ENCODE data around the gene PHIP. TPM values are rescaled to one million over a fixed set of nuclear protein-coding genes. Genes with fewer than 3 reads are reported as not detected.
"Not testable (repeated sequence)": the region's sequence is repeated elsewhere in the genome, so short reads cannot be mapped to it uniquely, and the experiment has no call there.

Gene PHIP
- total and polyA plus RNA-seq, 7 donors: 2.5 to 41.7 (median 31.6) TPM

DNA sequence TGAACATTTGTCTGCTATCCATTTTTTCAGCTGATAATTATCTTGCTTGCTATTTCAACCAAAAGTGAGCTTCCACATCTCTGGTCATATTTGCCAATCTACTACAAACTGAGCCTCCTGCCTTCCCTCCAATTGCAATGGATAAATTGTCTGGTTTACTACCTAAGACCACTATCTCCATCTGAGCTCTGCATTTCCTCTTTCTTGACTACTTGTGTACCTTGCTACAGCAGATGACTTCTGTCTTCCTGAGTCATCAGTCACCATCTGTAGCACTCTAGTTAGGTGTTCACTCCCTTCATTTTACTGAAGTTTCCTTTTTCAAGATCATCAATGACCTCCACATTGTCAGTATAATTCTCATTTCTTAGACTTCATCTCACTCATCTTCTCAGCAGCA lies 33.5 kb upstream of the PHIP start:
- DNase-seq: no peak
- H3K4me3 ChIP-seq: no peak overlapping the region
- intact Hi-C loops (cut with DNase I): no loop called here

DNA sequence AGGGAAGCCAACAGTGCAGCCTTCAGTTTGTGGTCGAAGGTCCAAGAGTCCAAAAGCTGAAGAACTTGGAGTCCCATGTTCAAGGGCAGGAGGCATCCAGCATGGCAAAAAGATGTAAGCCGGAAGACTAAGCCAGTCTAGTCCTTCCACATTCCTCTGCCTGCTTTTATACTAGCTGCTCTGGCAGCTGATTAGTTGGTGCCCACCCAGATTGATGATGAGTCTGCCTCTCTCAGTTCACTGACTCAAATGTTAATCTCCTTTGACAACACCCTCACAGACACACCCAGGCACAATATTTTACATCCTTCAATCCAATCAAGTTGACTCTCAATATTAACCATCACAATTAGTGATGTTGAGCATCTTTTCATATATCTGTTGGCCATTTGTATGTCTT lies 23.1 kb upstream of the PHIP start:
- H3K9me3 ChIP-seq: no peaks in the 10 kb centered on the region
- no peaks in the 10 kb centered on the region for H3K27me3 ChIP-seq
- intact Hi-C loops (cut with DNase I): no loop called here
- H3K4me1 ChIP-seq: no peaks in the 10 kb centered on the region
- no peaks in the 10 kb centered on the region for H3K36me3 ChIP-seq
- H3K27ac ChIP-seq: no peak overlapping the region
- H3K4me3 ChIP-seq: no peak overlapping the region
- WGBS, 2 donors: 86 to 88% methylated on average over 2 of the region's 2 CpGs
- TF ChIP-seq EP300 (IDR thresholded peaks at IDR 0.05) (no peak), POLR2A (IDR thresholded peaks at IDR 0.05) (no peak), POLR2AphosphoS5 (IDR thresholded peaks at IDR 0.05) (no peak)
- TF ChIP-seq, protein P1, sequence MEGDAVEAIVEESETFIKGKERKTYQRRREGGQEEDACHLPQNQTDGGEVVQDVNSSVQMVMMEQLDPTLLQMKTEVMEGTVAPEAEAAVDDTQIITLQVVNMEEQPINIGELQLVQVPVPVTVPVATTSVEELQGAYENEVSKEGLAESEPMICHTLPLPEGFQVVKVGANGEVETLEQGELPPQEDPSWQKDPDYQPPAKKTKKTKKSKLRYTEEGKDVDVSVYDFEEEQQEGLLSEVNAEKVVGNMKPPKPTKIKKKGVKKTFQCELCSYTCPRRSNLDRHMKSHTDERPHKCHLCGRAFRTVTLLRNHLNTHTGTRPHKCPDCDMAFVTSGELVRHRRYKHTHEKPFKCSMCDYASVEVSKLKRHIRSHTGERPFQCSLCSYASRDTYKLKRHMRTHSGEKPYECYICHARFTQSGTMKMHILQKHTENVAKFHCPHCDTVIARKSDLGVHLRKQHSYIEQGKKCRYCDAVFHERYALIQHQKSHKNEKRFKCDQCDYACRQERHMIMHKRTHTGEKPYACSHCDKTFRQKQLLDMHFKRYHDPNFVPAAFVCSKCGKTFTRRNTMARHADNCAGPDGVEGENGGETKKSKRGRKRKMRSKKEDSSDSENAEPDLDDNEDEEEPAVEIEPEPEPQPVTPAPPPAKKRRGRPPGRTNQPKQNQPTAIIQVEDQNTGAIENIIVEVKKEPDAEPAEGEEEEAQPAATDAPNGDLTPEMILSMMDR (IDR thresholded peaks at IDR 0.05): no peak
- DNase-seq: no peak

More for the DNA sequence above, 33.5 kb upstream of the PHIP start:
- H3K27me3 ChIP-seq: no peaks in the 10 kb centered on the region
- H3K9me3 ChIP-seq: no peaks in the 10 kb centered on the region
- H3K36me3 ChIP-seq: no peaks in the 10 kb centered on the region
- H3K27ac ChIP-seq: no peak overlapping the region
- no peaks in the 10 kb centered on the region for H3K4me1 ChIP-seq
- TF ChIP-seq, protein P1 (IDR thresholded peaks at IDR 0.05): no peak
- TF ChIP-seq POLR2A (IDR thresholded peaks at IDR 0.05): no peak
- no peak for TF ChIP-seq EP300 (IDR thresholded peaks at IDR 0.05)
- no peak for TF ChIP-seq POLR2AphosphoS5 (IDR thresholded peaks at IDR 0.05)

DNA sequence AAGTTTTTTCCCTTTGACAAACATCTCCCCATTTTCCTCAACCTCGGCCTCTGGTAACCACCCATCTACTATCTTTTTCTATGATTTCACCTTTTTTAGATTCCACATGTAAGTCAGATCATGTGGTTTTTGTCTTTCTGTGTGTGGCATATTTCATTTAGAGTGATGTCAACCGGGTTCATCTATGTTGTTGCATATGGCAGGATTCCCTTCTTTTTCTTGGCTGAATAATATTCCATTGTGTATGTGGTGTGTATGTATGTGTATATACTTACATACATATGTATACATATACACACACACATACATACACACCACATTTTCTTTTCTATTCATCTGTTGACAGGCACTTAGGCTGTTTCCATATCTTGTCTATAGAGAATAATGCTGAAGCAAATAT lies 22.2 kb upstream of the PHIP start:
- H3K4me1 ChIP-seq: no peaks in the 10 kb centered on the region
- H3K4me3 ChIP-seq: no peak overlapping the region
- no peaks in the 10 kb centered on the region for H3K9me3 ChIP-seq
- TF ChIP-seq, protein P1 (IDR thresholded peaks at IDR 0.05): no peak
- no peak for TF ChIP-seq POLR2AphosphoS5 (IDR thresholded peaks at IDR 0.05)
- no peak for TF ChIP-seq POLR2A (IDR thresholded peaks at IDR 0.05)
- no peak for TF ChIP-seq EP300 (IDR thresholded peaks at IDR 0.05)
- no peaks in the 10 kb centered on the region for H3K27me3 ChIP-seq
- H3K36me3 ChIP-seq: no peaks in the 10 kb centered on the region
- no peak for DNase-seq
- intact Hi-C loops (cut with DNase I): no loop called here
- WGBS, 2 donors: 93 to 95% methylated on average over 2 of the region's 2 CpGs
- no peak overlapping the region for H3K27ac ChIP-seq

DNA sequence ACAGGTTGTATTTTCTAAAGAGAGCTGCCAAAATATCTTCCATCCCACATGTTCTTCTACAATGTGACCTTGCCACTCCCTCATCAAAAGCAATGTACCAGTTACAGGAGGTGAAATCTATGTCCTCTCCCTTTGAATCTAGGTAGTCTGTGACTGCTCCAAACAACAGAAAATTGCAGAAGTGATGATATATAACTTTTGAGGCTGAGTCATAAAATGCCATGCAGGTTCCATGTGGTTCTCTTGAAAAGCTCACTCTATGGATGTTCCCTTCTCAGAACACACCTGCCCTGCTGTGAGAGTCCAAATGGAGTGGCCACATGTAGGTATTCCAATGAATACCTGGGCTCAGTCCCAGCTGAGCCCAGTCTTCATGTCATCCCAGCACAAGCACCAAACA lies 16.9 kb upstream of the PHIP start:
- H3K9me3 ChIP-seq: no peaks in the 10 kb centered on the region
- no peak for DNase-seq
- no peaks in the 10 kb centered on the region for H3K36me3 ChIP-seq
- H3K4me1 ChIP-seq: no peaks in the 10 kb centered on the region
- no peaks in the 10 kb centered on the region for H3K27me3 ChIP-seq
- intact Hi-C loops (cut with DNase I): no loop called here
- no peak overlapping the region for H3K27ac ChIP-seq
- H3K4me3 ChIP-seq: no peak overlapping the region
- TF ChIP-seq POLR2A (IDR thresholded peaks at IDR 0.05): no peak
- no peak for TF ChIP-seq EP300 (IDR thresholded peaks at IDR 0.05)

DNA sequence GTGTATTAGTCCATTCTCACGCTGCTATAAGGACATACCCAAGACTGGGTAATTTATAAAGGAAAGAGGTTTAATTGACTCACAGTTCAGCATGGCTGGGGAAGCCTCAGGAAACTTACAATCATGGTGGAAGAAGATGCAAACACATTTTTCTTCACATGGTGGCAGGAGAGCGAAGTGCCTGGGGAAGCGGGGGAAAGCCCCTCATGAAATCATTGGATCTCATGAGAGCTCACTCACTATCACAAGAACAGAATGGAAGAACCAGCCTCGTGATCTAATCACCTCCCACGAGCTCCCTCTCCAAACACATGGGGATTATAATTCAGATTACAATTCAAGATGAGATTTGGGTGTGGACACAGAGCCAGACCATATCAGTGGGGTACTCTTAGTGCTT lies 13.7 kb upstream of the PHIP start:
- not testable (repeated sequence) for H3K27me3 ChIP-seq

DNA sequence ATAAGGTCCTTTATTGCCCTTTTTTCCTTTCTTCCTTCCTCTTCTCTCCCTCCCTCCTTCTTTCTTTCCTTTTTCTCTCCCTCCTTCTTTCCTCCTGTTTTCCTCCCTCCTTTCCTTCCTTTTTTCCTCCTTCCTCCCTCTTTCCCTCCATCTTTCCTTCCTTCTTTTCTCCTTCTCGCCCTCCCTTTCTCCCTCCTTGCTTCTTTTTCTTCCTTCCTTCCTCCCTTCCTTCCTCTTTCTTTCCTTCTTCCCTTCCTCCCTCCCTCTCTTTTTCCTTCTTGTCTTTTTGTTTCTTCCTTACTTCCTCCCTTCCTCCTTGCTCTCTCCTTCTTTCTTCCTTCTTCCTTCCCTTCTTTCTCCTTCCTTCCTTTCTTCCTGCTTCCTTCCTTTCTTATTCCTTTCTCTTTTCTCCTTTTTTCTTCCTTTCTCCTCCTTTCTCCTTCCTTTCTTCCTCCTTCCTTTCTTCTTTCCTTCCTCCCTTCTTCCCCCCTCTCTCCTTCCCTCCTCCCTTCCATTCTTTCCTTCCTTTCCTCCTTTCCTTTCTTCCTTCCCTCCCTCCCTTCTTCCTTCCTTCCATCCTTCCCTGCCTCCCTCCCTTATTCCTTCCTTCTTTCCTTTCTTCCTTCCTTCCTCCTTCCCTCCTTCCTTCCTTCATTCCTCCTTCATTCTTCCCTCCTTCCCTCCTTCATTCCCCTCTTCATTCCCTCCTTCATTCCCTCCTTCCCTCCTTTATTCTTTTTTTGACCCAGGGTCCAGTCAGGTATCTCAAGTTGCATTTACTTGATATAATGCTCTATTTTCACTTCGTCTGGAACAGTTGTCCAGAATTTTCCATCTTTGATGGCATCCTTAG lies 11.7 kb upstream of the PHIP start:
- no peaks in the 10 kb centered on the region for H3K9me3 ChIP-seq
- no peak overlapping the region for H3K27ac ChIP-seq
- H3K36me3 ChIP-seq: no peaks in the 10 kb centered on the region
- H3K4me3 ChIP-seq: no peak overlapping the region
- intact Hi-C loops (cut with DNase I): no loop called here
- H3K27me3 ChIP-seq: no peaks in the 10 kb centered on the region
- TF ChIP-seq POLR2A (IDR thresholded peaks at IDR 0.05) (no peak), EP300 (IDR thresholded peaks at IDR 0.05) (no peak), POLR2AphosphoS5 (IDR thresholded peaks at IDR 0.05) (no peak)
- TF ChIP-seq, protein P1 (IDR thresholded peaks at IDR 0.05): no peak
- DNase-seq: no peak
- H3K4me1 ChIP-seq: no peaks in the 10 kb centered on the region
- 84 to 90% methylated on average over 2 of the region's 2 CpGs for WGBS, 2 donors

More for the DNA sequence above, 13.7 kb upstream of the PHIP start:
- H3K27ac ChIP-seq; H3K4me3 ChIP-seq; intact Hi-C loops (cut with DNase I); DNase-seq; H3K36me3 ChIP-seq; H3K9me3 ChIP-seq; H3K4me1 ChIP-seq: not testable (repeated sequence)
- 82 to 85% methylated on average over 5 of the region's 5 CpGs for WGBS, 2 donors
